GM12892 (cell line): ENCODE results near the gene EHBP1.

Experiments
- POLR2A ChIP-seq: IDR thresholded peaks from 2 replicates; pipeline ENCODE4 v1.6.1; 2011; ENCODE audit warnings: low read depth, low read length, control low read depth
- TAF1 ChIP-seq: IDR thresholded peaks from 2 replicates; pipeline ENCODE4 v1.6.1; 2011; ENCODE audit warnings: low read depth, mild to moderate bottlenecking, control low read depth, low read length, borderline replicate concordance

GRCh38 chr2:62722679-62723078 lies 17.2 kb downstream of the EHBP1 start:
- TF ChIP-seq TAF1 (no peak), POLR2A (no peak)
